NOMO-1 treated with dmso at 0.1 percent for 144 hours (cell line): ENCODE results near the gene MYL6B.
"Not testable (repeated sequence)": the region's sequence is repeated elsewhere in the genome, so short reads cannot be mapped to it uniquely, and the experiment has no call there.

ENCODE experiments used
- DNase-seq: peaks from one replicate; lab custom pipeline; 2025; ENCODE audit not compliant: unreplicated experiment; lab: John Stamatoyannopoulos, UW

MYL6B gene

DNA sequence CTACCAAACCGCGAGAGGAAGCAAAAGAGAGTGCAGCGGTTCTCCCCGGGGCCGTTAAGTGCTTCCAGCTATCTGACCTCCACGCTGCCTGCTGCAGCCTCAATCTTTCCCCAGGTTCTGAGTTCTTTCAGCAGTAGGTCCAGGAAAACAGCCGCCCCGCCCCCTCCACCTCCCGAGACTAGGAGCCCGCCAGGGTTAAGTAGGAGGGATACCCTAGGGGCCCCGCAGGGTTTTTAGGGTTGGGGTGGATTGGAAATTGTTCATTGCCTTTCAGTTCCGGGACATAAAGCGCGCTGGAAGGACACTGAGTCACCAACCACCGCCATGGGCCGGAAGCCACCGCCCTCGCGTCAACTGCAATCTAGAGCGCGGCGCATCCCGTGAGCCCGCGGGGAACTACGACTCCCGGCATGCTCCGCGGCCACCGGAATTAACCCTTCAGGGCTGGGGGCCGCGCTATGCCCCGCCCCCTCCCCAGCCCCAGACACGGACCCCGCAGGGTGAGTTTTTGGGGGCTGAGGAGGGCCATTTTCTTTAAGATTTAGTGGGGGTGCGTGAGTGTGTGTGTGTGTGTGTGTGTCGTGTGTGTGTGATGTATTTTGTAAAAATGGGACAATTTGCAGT is at the start of gene MYL6B:
TSS of gene MYL6B (plus strand) at position 456 of the 624 bp plus-strand sequence. CDS start 1,332 bp downstream, outside the sequence.
- DNase-seq: peak; percentile 87

DNA sequence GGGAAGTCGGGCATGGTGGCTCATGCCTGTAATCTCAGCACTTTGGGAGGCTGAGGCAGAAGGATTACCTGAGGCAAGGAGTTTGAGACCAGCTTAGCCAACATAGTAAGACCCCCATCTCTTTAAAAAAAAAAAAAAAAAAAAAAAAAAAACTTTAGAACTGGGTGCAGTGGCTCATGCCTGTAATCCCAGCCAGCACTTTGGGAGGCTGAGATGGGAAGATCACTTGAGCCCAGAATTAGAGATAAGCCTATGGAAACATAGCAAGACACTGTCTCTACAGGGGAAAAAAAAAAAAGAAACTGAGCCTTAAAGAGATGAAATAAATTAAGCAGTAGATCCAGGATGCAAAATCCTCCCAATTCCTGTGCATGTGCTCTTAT is 49.7 kb upstream of the MYL6B start:
- DNase-seq: no peak

DNA sequence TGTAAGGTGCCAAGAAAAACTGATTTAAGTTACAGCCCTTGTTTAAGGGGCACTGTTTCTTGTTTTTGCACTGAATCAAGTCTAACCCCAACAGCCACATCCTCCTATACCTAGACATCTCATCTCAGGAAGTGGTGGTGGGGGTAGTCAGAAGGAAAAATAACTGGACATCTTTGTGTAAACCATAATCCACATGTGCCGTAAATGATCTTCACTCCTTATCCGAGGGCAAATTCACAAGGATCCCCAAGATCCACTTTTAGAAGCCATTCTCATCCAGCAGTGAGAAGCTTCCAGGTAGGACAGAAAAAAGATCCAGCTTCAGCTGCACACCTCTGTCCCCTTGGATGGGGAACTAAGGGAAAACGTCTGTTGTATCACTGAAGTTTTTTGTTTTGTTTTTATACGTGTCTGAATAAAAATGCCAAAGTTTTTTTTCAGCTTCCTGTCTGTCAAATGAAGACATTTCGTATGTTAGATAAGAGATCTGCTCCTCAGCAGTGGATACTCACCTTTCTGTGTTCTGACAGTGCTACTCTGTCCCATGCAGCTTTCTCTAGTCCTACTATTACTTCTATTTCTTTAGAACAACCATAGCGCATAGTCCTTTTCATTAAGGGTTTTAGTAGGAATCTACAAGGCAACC is 49.2 kb upstream of the MYL6B start:
- DNase-seq: no peak

DNA sequence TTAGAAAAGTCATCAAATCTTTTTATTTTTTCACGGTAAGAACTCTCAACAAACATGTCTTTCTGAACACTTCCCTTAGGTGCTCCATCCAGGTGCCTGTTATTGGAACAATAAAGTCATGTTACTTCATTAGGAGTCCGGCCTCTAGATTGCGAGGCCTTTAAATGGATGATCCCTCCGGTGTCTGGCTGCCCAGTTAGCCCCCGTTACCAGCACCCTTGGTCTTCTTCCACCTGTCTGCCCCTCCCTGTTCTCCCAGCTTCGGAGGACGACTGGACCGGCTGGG is 48.6 kb upstream of the MYL6B start:
- no peak for DNase-seq

DNA sequence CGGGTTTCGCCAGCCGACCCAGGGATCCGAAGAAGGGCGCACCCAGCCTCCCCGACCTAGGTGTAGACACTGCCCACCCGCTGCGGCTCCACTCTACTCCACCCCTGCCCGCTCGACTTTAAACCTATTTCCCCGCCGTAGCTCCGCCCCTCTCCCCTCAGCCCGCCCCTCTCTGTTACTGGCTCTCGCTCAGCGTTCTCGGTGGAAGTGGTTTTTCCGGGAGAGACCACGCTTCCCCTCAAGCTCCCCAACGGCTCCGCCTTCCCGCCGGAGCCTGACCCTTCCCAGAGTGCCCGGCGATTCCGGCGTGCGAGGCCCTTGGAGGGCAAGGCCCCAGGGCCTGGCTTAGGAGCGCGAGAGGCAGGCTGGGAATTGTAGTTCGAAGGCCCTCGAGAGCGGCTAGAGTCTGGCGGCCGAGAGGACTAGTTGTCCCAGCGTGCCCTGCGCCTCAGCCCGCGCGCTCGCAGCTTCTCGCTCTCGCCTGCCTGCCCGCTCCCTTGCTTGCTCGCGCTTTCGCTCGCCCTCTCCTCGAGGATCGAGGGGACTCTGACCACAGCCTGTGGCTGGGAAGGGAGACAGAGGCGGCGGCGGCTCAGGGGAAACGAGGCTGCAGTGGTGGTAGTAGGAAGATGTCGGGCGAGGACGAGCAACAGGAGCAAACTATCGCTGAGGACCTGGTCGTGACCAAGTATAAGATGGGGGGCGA is 48.1 kb upstream of the MYL6B start, which contains the start of gene PA2G4:
TSS of gene PA2G4 (plus strand) at position 451 of the 706 bp plus-strand sequence. CDS start at position 630, 179 bp downstream.
- peak; percentile 99 for DNase-seq

DNA sequence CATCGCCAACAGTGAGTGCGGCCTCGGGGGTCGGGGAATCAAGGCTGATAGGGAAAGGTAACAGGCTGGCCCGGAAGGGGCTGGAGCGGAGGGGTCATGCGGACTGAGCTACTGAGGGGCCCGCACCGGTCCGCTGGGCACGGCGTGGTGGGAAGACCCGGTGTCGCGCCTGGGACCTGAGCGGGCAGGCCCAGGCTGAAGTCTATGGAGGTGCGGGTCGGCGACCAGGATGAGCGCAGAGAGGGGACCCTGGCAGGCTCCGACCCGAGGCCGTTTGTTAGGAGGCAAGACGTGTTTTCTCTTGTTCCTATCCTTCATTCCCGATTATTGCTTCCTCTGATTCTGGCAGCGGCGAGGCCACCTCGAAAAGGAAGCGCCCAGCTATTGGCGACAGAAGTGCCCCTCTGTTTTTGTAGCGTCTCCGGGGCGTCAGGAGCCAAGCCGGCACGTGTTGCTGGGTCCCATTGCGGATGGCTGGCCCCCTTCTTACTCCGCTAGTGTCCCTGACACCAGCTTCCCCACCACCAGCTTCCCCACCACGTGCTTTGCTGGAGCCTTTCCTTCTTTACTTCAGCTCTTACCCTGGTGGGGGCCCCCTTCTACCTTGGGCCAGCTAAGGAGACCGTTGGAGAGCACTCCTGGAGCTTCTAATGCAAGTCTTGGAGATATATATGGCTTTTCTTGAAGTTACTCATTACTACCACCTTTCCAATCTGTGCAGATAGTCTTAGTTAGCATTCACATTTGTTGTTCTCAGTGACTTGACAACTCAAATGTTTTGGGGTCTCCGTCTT is 47.4 kb upstream of the MYL6B start:
- DNase-seq: no peak

DNA sequence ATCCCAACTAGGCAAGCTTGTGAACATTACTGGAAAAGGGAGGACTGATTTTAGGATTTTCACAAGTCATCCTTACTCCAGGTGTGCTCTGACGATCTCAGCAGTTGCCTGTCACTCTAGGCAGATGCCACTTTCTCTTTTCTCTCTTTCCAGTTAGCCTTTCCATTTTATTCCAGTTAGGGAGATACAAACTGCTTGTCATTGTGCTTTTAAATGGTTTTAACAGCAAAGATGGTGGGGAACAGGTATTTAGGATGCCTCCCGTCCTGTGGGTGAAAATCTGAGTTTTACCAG is 46.8 kb upstream of the MYL6B start:
- no peak for DNase-seq

DNA sequence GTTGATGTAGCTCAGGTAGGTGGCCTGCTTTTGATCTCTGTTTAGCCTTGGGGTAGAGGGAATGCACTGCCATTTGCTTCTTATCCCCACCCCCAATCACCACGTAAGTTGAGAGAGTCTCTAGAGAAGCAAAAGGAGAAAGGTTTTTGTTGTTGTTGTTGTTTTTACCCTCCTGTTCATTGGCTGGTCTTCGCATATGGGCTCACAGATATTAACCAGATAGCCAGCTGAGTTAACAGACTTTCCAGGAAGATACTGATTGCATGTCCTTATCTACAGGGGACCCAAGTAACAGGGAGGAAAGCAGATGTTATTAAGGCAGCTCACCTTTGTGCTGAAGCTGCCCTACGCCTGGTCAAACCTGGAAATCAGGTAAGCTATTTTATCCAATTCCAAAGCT is 45.1 kb upstream of the MYL6B start:
- DNase-seq: no peak

DNA sequence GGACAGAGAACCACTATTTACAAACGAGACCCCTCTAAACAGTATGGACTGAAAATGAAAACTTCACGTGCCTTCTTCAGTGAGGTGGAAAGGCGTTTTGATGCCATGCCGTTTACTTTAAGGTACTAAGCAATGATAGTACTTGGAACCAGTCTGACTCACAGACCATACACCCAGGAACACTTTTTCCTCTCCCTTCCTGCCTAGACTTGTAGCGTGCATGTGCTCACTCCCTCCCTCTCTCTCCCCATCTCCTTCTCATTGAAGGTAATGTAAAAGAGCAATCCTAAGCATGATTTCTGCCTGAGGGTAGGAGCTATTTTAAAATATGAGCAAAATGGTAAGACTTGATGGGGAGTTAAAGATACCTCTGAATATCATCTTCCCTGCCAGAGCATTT is 41.8 kb upstream of the MYL6B start:
- no peak for DNase-seq

DNA sequence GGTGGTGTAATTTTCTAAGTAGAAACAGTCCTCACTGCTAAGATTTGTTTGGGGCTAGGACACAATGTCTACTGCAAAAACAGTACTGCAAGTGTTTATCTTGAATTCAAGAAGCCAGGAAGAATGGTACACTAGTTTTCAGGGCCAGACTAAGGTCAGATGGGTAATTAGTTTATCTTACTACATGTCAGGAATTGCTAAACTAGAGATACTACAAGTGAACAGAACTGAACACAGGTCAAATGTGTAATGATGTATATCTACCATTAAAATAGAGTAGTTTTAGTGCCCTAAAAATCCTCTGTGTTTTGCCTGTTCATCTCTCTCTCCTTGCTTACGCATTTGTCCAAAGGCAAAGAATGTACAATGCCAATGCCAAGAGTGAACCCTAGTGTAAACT is 38.3 kb upstream of the MYL6B start:
- DNase-seq: no peak

DNA sequence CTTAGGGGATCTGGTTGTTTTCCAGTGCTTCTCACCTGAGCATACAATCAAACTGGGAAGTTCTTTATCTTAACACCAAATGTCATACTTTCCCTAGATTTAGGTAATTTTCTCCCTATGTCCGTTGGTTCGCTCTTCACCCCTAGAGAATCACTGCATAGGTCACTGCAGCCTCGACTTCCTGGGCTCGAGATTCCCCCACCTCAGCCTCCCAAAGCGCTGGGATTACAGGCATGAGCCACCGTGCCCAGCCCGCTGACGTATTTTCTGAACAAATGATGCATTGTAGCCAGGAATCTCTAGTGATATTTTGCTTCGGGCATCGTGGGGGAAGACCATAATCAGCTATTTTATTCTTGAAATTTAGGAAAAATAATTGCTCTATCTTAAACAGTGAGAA is 37.1 kb upstream of the MYL6B start:
- no peak for DNase-seq

DNA sequence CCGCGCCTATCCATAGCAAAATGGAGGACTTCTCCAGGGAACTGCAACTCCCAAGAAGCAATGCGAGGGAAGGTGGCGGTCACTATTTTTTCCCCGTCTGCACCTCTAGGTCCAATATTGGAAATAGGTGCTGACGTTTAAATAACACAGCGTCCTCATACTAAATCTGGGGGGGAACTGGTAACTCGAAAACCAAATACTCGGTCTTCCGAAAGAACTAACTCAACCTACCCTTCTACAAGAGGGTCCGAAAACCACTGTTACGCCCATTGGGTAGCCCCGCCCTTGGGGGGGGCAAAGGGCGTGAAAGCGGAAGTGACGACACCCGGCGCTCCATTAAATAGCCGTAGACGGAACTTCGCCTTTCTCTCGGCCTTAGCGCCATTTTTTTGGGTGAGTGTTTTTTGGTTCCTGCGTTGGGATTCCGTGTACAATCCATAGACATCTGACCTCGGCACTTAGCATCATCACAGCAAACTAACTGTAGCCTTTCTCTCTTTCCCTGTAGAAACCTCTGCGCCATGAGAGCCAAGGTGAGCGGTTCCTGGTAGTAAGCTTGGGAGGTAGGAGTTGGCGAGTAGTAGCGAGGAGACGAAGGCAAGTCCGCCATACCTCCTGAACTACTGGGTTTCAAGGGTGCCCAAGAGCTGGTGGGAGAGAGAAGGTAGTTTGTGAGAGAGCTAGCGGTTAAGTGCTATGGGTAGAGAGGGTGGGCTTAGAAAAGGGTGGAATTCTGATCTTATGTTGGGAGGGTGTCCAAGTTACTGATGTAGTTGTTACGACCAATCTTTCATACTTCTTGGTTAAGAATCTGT is 35.9 kb upstream of the MYL6B start, which contains the start of gene RPL41:
TSS of gene RPL41 (plus strand) at position 367 of the 815 bp plus-strand sequence.
- DNase-seq: peak; percentile 91

DNA sequence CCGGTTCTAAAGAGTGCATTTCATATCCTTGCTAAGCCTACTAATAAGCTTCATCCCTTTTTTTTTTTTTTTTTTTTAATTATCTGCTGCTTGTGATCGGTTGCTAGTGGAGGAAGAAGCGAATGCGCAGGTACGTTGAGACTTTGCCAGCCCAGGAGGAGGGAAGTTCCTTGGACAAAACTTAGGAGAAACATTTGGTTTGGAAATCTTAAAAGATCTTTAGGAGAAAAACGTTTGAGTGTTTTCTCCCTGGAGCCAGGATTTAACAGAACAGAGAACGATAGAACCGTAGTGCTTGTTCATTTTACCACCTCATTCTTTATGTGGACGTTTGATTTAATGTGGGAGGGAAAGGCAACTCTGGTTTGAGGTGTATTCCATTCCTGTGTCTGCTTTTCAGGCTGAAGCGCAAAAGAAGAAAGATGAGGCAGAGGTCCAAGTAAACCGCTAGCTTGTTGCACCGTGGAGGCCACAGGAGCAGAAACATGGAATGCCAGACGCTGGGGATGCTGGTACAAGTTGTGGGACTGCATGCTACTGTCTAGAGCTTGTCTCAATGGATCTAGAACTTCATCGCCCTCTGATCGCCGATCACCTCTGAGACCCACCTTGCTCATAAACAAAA is 35.2 kb upstream of the MYL6B start:
- DNase-seq: not testable (repeated sequence)

DNA sequence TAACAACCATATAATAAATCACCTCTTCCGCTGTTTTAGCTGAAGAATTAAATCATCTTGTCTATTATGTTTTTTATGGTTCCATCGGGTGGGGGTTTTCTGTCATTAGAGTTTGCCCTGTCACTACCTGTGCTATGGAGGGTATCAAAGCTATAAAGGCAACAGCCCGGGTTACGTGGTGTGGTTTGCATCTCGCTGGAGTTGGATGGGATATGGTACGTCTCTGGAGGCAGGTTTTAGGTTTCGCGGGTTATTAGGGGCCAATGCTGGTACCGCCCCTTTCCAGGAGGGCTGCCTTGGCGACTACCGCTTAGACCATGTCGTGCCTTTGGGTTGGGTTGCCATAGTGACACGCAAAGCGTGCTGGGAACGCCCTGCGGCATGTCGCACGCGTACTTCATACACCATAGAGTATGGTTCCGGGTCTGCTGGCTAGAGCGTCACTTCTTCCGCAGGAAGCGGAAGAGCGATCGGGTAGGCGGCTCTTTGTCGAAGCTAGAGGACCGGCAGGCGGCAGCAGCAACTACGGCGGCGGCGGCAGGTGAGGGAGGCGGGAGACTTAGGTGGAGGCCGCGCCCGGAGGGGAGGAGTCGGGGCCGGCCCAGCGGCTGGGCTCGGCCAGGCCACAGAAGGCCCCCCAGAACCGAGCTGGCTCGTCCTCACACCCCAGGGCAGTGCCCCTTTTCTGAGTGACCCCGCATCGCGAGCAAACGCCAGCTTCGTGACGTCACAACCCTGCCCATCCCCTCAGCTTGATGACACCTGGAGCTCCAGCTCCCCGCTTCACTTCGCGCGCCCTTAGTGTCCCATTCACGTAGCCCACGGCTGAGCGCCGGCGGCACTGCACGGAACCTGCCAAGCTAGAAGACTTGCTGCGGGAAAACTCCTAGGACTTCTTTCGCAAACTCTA is 34.4 kb upstream of the MYL6B start, which contains the start of gene ZC3H10:
TSS of gene ZC3H10 (plus strand) at position 489 of the 910 bp plus-strand sequence. CDS start 2,297 bp downstream, outside the sequence.
- DNase-seq: peak; percentile 98

DNA sequence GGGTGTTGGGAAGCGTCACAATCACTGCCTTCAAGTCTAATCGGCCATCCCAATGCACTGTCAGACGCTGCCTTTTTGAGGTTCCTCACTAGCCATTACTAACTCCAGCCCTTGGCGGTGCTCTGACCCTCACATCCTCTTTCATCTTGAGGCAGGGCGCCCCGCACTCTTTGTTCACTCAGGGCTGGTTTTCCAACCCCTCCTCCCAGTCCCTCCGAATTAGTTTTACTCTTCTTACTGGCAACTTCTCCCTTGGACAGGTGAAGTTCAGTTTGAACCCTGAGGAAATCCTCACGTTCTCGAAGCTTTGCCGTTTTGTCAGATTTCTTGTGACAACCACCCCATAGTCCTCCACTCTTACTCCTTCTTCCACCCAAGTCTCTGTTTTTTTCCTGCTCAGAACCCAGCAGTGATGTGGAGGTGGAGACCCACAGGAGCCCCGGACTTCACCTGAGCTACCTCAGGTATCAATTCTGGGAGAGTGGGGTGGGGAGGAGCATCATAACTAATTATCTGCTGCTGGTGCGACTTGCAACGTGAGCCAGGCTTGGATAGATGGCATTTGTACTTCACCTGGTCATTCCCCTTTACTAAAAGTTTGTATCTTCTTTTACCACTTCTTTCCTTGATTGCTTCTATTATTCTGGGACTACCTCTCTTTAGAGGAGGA is 33.6 kb upstream of the MYL6B start:
- DNase-seq: no peak

DNA sequence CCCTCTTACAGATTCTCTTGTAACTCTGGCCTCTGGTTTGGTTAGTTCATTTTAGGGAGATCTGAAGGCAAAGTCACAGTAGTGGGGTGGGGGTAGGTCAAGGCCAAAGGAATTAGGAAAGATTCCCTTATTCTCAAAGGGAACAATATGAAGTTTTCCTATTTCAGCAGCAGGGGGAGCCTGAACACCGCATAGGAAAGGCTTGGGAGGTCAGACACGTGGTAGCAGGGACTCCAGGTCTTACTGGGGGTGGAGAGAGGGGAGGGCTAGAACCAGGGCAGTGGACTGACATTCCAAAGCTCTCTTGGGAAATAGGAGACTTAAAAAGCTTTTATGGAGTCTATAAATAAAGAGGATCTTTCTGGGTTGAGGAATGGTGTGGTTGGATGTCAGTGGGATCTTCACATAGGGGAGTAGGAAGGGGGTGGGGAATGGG is 33.0 kb upstream of the MYL6B start:
- DNase-seq: peak; percentile 59

DNA sequence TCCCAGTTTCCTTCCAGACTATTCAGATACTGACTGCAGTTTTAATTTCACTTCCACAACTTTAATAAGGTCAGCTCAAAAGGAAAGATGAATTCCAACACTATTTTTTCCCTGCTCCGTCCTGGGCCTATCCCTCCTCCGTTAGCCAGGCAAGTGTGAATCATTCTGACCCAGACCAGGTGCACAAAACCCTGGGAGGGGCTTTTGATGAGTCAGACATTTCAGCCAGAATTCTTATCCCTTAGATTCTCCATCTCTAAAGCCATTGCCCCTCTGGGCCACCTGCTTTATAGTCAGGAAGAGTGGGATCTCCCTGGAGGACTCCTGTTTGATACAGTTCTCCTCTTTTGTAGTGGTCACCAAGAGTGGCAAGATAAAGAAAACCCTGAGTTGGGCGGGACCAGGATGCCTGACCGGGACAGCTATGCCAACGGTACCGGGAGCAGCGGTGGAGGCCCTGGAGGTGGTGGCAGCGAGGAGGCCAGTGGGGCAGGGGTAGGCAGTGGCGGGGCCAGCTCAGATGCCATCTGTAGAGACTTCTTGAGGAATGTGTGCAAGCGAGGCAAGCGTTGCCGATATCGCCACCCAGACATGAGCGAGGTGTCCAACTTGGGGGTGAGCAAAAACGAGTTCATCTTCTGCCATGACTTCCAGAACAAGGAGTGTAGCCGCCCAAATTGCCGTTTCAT is 32.1 kb upstream of the MYL6B start:
- no peak for DNase-seq
